GM10248 (cell line): Measurements from ENCODE around the gene PAFAH1B2.

Experiments used
- CTCF ChIA-PET: fragments of 300-600 bp; sonication (Branson Sonifier 250); formaldehyde crosslinking; extraction: SDS; loops from one replicate; lab custom pipeline; 2021; ENCODE audit warnings: antibody characterized with exemption; lab: Yijun Ruan, JAX
- POLR2A ChIA-PET: fragments of 350-650 bp; sonication (Branson Sonifier 250); formaldehyde crosslinking; extraction: SDS; loops from one replicate; lab custom pipeline; 2020; ENCODE audit warnings: antibody characterized with exemption; lab: Yijun Ruan, JAX
- DNase-seq: peaks from one replicate; pipeline ENCODE4 v3.0.0; 2012; ENCODE audit errors: extremely low spot score
- CTCF ChIP-seq: IDR thresholded peaks from 2 replicates; pipeline ENCODE4 v1.5.1; 2012; ENCODE audit warnings: mild to moderate bottlenecking, low read depth; ENCODE audit errors: extremely low read depth, missing control alignments, control extremely low read depth

Gene PAFAH1B2

GRCh38 chr11:117097389-117098268, 46.5 kb upstream of the PAFAH1B2 start:
- TF ChIP-seq CTCF: no peak
- ChIA-PET POLR2A (interaction anchor here (0.5 to 1.1 kb wide), 4 partner anchors 20 to 322 kb away, joined by 3 to 8 read pairs (median 4); no protein-coding TSS in a partner anchor), CTCF (interaction anchor here (0.7 to 3.3 kb wide), 16 partner anchors 8 to 364 kb away, joined by 3 to 25 read pairs (median 4); partner anchors contain the start of gene APOA5)
- no peak for DNase-seq

- ChIA-PET POLR2A (interaction anchor here (0.5 to 1.2 kb wide), 3 partner anchors 9 to 323 kb away, joined by 3 to 8 read pairs (median 4); no protein-coding TSS in a partner anchor), CTCF (interaction anchor here (0.7 to 12.4 kb wide), 21 partner anchors 7 to 366 kb away, joined by 3 to 132 read pairs (median 4); partner anchors contain the start of gene APOA5)
- peak; percentile 99 for DNase-seq
- peak; percentile 68 for TF ChIP-seq CTCF
Observed at GRCh38 chr11:117098269-117099232, 45.5 kb upstream of the PAFAH1B2 start, which contains the start of gene SIK3. TSS of gene SIK3 (minus strand) at chr11:117098428. CDS start at chr11:117098415, 13 bp downstream.

GRCh38 chr11:117099696-117100095, 44.4 kb upstream of the PAFAH1B2 start:
- TF ChIP-seq CTCF: no peak
- POLR2A ChIA-PET: no interaction called here
- CTCF ChIA-PET: interaction anchor here (1.2 to 12.4 kb wide), 12 partner anchors 9 to 342 kb away, joined by 3 to 132 read pairs (median 6); partner anchors contain the start of gene APOA5
- no peak for DNase-seq

GRCh38 chr11:117100556-117100955, 43.5 kb upstream of the PAFAH1B2 start:
- CTCF ChIA-PET: interaction anchor here (1.2 to 12.4 kb wide), 6 partner anchors 127 to 342 kb away, joined by 3 to 132 read pairs (median 9); partner anchors contain the start of gene APOA5
- TF ChIP-seq CTCF: no peak

GRCh38 chr11:117107701-117108590, 36.1 kb upstream of the PAFAH1B2 start:
- no peak for DNase-seq
- no peak for TF ChIP-seq CTCF
- ChIA-PET CTCF (interaction anchor here (0.9 to 12.4 kb wide), 8 partner anchors 9 to 376 kb away, joined by 3 to 132 read pairs (median 8); partner anchors contain the start of genes APOA5 and ZPR1), POLR2A (no interaction called here)

More at GRCh38 chr11:117100556-117100955, 43.5 kb upstream of the PAFAH1B2 start:
- DNase-seq: no peak
- POLR2A ChIA-PET: no interaction called here
